Measurements from ENCODE around the gene LBX1. TPM values are rescaled to one million over a fixed set of nuclear protein-coding genes. Genes with fewer than 3 reads are reported as not detected.

LBX1 gene
- total RNA-seq, 2 donors from 2014 or later = not detected

DNA sequence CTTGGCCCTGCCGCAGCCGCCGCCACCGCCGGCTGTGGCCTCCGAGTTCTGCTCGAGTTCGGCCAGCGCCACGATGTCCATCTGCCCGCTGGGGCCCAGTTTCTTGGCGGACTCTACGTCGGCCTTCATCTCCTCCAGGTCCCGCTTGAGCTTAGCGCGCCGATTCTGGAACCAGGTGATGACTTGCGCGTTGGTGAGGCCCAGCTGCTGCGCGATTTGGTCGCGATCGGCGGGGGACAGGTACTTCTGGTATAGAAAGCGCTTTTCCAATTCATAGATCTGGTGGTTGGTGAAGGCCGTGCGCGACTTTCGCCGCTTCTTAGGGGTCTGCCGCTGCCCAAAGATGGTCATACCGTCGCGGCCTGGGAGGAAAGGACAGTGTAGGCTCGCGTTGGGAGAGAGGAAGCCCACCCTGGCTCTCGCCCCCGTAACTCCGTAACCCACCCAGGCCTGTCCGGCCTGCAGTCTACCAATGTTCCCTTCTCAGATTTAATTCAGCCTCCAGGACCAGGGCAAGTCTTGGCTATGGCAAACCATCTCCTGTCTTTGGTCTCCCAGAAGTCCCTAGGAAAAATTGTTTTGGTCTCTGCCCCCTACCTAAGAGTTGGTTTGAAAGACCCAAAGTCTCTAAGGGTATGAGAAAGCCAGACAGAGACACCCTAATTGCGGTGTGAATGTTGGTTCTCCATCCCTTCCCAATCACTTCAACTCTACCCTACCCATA is 1.7 kb downstream of the LBX1 start:
- ATAC-seq (replicated peaks in 1 of 2) (no peak), DNase-seq (no peak)
- Mint-ChIP-seq H3K4me1 (ENCODE audit: low read depth) (peaks cover 31% of the 10 kb centered on the region), H3K9me3 (no peaks in the 10 kb centered on the region), H3K27ac (no peak overlapping the region), H3K4me3 (peak overlapping the region; percentile 71 to 75), H3K36me3 (ENCODE audit: insufficient read depth in 2 of 2) (peaks cover 0 to 2% of the 10 kb centered on the region in 2 donors), H3K27me3 (ENCODE audit: low read depth) (peaks cover 80% of the 10 kb centered on the region)

DNA sequence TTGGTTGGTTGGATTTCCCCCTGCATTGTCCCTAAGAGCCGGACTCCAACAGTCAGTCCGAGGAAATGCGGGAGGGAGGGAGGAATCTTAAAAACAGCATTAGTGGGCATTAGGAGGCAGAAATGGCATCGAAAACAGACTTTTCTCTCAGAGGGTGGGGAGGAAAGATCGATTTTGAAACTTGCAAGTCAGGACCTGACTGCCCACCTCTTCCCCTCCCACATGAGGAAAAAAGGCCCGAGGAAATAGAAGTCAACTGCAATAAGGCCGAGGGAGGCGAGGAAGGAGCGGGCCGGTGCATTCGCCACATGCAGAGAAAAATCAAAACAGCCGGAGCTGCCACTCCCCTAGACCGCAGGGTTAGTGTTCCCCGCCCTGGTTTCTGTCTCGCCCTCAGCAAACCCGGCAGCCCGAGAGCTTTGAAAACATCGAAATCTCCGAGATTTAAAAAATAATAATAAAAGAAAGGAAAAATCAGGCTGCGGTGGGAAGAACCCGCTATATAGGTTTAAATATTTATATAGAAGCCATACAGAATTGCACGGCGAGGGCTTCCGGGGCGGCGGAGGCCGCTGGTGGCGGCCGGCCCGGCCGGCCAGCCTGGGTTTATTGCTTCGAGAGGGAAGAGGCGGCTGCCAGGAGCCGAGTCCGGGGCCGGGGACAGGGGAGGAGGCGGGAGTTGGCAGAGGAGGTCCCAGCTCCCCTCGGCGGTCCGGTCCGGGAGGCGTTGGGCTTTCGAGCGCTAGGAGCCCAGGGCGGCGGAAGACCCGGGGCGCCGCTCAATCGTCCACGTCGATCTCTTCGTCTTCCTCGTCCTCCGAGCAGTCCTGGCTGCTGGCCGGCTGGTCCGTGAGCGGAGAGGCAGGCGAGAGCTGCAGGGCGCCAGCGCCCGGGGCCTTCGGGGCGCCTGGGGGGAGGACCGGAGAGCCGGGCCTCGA is 2.5 kb downstream of the LBX1 start:
- H3K9me3 Mint-ChIP-seq = no peaks in the 10 kb centered on the region
- H3K4me1 Mint-ChIP-seq (ENCODE audit: low read depth) = peaks cover 31% of the 10 kb centered on the region
- peak overlapping the region; percentile 71 to 75 for H3K4me3 Mint-ChIP-seq
- H3K27me3 Mint-ChIP-seq (ENCODE audit: low read depth) = peaks cover 80% of the 10 kb centered on the region
- H3K36me3 Mint-ChIP-seq (ENCODE audit: insufficient read depth in 2 of 2) = peaks cover 0 to 2% of the 10 kb centered on the region in 2 donors
- no peak for DNase-seq
- no peak for ATAC-seq (replicated peaks in 1 of 2)
- H3K27ac Mint-ChIP-seq = peak overlapping the region; percentile 90

DNA sequence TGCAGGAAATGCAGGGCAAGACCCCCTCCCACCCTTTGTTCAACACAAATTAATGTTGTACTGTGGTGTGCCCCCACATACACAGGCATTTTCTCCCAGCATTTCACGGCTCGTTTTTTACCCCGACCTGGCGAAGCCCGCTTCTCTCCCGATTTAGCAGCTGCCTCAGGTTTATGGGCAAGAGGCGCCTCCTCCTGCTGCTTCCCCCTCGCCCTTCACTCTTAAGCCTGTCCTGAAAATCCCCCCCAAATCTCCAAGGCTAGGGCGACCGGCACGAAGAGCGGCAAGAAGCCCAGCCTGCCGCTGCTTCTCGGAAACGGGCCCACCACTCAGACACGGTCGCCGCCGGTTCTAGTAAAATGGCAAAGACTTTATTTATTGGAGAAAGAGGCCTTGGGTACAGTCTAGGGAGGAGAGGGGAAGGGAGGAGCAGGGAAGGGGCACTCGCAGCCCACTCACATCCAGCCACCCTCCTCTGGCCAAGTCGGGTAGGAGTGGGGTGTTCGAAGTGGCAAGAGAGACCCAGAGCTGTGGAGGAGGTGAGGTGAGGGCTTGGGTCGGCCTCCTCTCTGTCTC is 3.3 kb downstream of the LBX1 start:
- Mint-ChIP-seq H3K36me3 (ENCODE audit: insufficient read depth in 2 of 2) (peaks cover 0 to 2% of the 10 kb centered on the region in 2 donors), H3K4me1 (ENCODE audit: low read depth) (peaks cover 31% of the 10 kb centered on the region), H3K9me3 (no peaks in the 10 kb centered on the region), H3K4me3 (peak overlapping the region; percentile 71 to 75), H3K27ac (no peak overlapping the region), H3K27me3 (ENCODE audit: low read depth) (peaks cover 80% of the 10 kb centered on the region)
- DNase-seq (no peak), ATAC-seq (replicated peaks in 1 of 2) (no peak)

DNA sequence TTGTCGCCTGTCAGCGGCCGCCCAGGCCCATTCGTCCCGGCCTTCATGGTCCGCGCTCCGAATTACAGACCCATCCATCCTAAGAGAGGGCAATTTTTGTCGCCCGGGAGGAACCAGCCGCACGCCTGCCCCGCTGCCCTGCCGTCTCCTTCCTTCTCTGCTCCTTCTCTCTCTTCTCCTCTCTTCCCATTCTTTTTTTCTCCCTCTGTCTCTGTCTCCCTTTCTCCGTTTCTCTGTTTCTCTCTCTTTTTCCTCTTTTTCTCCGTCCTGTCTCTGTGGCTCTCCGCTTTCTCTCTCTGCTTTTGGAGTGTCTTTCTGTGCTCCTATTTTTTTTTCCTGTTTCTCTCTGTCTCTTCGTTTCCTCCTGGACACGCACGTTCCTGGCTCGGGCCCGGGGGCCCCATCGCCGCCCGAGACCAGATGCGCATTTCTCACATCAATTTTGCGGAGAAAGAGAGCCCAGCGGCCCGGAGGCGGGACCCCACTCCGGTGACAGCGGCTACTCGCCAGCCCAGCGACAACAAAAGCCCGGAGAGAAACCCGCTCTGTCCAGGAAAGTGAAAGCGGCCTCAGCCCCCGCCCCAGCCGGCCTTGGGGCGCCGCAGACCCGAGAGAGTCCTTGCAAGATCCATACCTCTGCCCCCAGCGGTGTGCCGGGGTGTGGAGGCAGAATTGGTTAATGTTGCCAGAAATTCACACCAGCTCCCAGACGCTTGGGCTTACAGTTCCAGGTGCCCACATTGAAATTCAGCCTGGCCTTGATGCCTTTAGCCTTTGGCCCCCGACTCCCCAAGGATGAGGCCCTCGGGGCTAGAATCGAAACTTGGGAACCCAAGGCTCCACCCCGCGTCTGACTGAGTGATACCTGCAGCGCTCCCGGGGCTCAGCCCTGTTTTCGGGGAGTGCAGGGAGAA is 4.1 kb downstream of the LBX1 start:
- Mint-ChIP-seq H3K4me3 (peak overlapping the region; percentile 39 to 62), H3K9me3 (no peaks in the 10 kb centered on the region), H3K36me3 (ENCODE audit: insufficient read depth in 2 of 2) (peaks cover 0 to 2% of the 10 kb centered on the region in 2 donors), H3K4me1 (ENCODE audit: low read depth) (peaks cover 31% of the 10 kb centered on the region), H3K27ac (peak overlapping the region; percentile 47), H3K27me3 (ENCODE audit: low read depth) (peaks cover 80% of the 10 kb centered on the region)
- DNase-seq (no peak), ATAC-seq (replicated peaks in 1 of 2) (no peak)

DNA sequence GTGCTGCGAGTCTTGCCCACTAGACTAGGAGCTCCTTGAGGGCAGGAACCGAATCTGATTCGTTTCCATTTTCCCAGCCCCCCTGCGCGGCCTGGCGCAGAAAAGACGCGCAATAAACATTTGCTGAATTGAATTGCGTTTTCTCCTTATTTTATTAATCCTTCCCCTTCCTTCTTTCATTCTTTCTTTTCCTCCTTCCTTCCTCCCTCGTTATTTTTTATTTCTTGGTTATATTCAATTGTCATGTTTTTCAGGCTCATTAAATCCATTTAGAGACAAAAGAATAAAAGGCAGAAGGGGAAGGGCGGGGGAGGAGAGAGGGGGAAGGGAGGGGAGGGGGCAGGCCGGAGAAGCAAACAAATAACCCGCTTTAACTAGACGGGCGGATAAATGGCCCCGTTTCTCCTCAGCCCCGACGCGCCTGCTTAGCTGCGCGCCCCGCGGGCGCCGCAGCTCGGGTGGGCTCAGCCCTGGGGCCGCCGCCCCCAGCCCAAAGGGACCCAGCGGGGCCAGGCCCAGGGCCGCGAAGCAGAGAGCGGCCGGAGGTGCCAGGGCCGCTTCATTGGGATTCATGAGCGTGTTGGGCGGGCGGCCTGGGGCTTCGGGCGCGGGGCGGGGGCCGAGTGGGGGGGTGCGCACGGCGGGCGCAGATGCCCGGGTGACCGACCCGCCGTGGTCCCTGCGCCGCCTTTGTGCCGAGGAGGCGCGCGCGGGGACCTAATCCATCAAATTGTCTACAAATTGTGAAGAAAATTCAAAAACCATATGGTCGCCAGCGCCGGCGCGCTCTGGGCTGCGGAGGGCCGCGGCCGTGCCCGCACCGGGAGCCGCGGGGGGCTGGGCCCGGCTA is 5.0 kb downstream of the LBX1 start:
- no peak for ATAC-seq (replicated peaks in 1 of 2)
- no peak for DNase-seq
- no peak overlapping the region for H3K27ac Mint-ChIP-seq
- H3K4me3 Mint-ChIP-seq = peak overlapping the region; percentile 35 to 40
- no peaks in the 10 kb centered on the region for H3K9me3 Mint-ChIP-seq
- peaks cover 85% of the 10 kb centered on the region for H3K27me3 Mint-ChIP-seq (ENCODE audit: low read depth)
- peaks cover 29% of the 10 kb centered on the region for H3K4me1 Mint-ChIP-seq (ENCODE audit: low read depth)
- H3K36me3 Mint-ChIP-seq (ENCODE audit: insufficient read depth in 2 of 2) = peaks cover 0 to 2% of the 10 kb centered on the region in 2 donors

DNA sequence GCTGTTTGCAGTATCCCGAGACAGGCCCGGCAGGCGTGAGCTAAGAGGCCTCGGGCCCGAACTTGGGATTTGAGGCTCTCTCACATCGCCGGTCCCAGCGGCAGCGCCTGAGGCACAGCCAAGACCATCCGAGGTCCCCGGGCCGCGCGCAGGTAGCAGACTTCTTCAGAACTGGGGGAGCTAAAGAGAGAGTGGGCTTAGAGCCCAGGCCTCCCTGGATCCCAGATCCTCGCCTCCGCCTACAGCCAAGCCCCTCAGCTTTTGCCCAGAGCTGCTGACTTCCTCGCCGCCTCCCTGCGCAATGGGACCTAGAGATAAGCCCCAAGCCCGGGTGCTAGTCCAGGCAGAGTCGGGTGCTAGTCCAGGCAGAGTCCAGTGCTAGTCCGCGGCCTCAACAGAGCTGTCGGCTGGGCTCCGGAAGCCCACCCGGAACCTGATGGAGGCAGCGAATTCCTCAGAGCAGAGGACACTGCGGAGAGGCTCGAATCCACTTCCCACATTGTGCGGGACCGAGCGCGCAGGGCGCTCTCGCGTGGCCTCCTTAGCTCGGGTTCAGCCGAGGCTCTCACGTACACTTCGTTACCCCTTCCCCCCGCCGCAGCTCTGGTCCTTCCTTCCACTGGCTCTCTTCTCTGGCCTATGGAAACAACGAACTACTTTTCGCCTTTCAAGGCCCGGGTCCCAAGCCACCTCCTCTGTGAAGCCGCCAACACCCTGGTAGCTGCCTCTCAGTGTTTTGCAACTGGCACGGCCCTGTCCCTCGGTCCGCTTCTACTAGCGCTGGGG is 5.8 kb downstream of the LBX1 start:
- peaks cover 90% of the 10 kb centered on the region for H3K27me3 Mint-ChIP-seq (ENCODE audit: low read depth)
- ATAC-seq (replicated peaks in 1 of 2) (no peak), DNase-seq (no peak)
- peaks cover 27% of the 10 kb centered on the region for H3K4me1 Mint-ChIP-seq (ENCODE audit: low read depth)
- H3K27ac Mint-ChIP-seq = no peak overlapping the region
- H3K4me3 Mint-ChIP-seq = peak overlapping the region; percentile 53 to 58
- H3K9me3 Mint-ChIP-seq = no peaks in the 10 kb centered on the region
- peaks cover 0 to 2% of the 10 kb centered on the region in 2 donors for H3K36me3 Mint-ChIP-seq (ENCODE audit: insufficient read depth in 2 of 2)

DNA sequence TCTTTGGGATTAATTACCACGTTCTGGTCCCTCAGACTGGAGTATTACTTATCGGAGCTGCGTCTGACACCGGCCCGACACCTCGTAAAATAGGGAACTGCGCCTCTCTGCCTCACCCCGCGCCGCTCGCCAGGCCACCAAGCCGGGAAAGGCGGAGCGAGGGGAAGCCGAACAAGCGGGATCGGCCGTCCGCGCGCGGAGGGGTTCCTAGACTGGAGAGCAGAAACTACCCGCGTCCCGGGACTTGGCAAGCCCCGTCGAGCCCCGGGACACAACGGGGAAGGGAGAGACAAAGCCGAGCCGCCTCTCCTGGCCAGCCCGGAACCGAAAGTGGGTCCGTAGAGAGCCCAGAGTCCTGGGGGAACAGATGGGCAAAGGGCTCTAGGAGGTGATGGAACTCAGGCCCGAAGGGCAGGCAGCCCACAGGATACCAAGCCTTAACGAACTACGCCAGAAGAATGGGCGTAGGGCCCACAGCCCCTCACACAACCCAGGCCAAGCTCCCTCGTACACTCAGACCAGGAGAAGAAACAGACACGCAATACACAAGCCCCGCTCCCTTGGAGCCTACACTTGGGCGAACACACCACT is 6.5 kb downstream of the LBX1 start:
- peaks cover 0 to 2% of the 10 kb centered on the region in 2 donors for H3K36me3 Mint-ChIP-seq (ENCODE audit: insufficient read depth in 2 of 2)
- ATAC-seq (replicated peaks in 1 of 2) = peak; percentile 27 to 40

DNA sequence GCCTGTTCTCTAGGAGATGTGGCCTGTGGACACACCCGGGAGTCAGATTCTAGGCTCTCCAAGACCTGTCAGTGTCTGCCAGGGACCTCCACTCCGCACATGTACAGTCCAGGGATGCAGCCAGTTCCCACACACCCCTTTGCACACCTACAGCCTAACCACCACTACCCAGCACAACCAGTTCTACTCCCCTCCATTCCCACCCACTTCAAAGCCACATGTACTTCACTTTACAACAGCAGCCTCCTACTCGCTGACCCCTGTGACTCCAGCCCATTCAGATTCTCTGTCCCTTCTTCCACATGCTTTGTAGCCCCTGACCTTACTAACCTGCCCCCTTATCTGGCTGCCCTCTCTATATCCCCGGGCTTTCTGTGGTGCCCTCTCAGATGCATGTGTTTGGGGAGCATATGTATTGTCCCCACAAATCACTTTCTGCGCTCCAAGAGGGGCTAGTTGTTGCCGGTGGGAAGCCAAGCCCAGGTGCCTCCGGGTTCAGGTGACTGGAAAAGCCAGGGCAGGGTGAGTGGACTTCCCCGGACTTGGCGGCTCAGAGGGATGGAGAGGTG is 7.2 kb downstream of the LBX1 start:
- Mint-ChIP-seq H3K27me3 (ENCODE audit: low read depth) (peaks cover 90% of the 10 kb centered on the region), H3K36me3 (ENCODE audit: insufficient read depth in 2 of 2) (peaks cover 0 to 2% of the 10 kb centered on the region in 2 donors), H3K4me1 (ENCODE audit: low read depth) (peaks cover 24% of the 10 kb centered on the region), H3K9me3 (no peaks in the 10 kb centered on the region), H3K4me3 (peak overlapping the region; percentile 13 to 48), H3K27ac (no peak overlapping the region)
- no peak for DNase-seq
- peak in 1 of 2 donors; percentile 8 for ATAC-seq (replicated peaks in 1 of 2)

More for the DNA sequence above, 6.5 kb downstream of the LBX1 start:
- no peak overlapping the region for H3K27ac Mint-ChIP-seq
- no peaks in the 10 kb centered on the region for H3K9me3 Mint-ChIP-seq
- H3K4me1 Mint-ChIP-seq (ENCODE audit: low read depth) = peaks cover 27% of the 10 kb centered on the region
- H3K27me3 Mint-ChIP-seq (ENCODE audit: low read depth) = peaks cover 86% of the 10 kb centered on the region
- no peak for DNase-seq
- peak overlapping the region; percentile 53 to 58 for H3K4me3 Mint-ChIP-seq

DNA sequence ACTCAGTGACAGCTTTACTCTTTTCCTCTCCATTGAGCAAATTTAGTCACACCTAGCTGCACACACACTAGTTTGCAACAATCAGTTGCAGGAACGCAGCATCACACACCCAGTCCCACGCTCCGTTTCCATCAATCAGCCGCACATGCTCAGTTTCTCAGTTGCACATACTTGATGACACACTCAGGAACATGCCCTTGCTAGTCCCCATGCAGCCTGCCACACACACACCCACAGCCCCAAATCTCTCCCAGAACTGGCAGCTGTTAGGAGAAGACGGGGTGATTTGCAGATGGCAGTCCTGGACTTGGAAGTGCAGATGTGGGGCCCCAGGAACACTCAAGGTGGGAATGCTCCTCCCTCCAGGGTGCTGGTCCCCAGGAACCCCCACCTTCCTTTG is 7.7 kb downstream of the LBX1 start:
- Mint-ChIP-seq H3K27ac (no peak overlapping the region), H3K36me3 (ENCODE audit: insufficient read depth in 2 of 2) (peaks cover 0 to 2% of the 10 kb centered on the region in 2 donors)
- ATAC-seq (replicated peaks in 1 of 2) = peak; percentile 55 to 59

DNA sequence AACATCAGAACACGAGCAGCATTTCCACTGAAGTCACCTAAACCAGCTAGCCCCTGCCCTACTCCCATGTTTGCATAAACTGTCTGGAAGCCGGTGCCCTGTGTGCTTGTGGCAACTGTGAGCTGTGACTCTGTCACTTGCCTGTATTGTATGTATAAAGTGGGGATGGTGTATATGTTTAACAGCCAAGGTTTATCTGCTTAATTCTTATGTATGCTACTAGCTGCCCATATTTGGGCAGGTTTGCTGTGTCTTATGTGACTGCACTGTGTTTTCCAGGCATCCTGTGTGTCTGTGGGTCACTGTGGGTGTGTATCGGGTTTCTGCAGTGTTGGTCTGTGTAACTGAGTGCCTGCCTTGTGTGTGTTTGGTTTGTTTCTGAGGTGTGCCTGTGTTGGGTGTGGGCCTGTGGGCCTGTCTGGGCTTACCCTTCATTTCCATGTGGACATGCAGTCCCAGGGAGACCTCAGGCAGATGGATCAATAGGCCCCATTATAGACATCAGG is 9.3 kb downstream of the LBX1 start:
- H3K4me3 Mint-ChIP-seq = no peak overlapping the region
- peaks cover 29% of the 10 kb centered on the region for H3K4me1 Mint-ChIP-seq (ENCODE audit: low read depth)
- DNase-seq (no peak), ATAC-seq (replicated peaks in 1 of 2) (no peak)
- H3K36me3 Mint-ChIP-seq (ENCODE audit: insufficient read depth in 2 of 2) = peaks cover 0 to under 1% of the 10 kb centered on the region in 2 donors
- peaks cover 87% of the 10 kb centered on the region for H3K27me3 Mint-ChIP-seq (ENCODE audit: low read depth)
- H3K27ac Mint-ChIP-seq = no peak overlapping the region
- H3K9me3 Mint-ChIP-seq = no peaks in the 10 kb centered on the region

More for the DNA sequence above, 7.7 kb downstream of the LBX1 start:
- Mint-ChIP-seq H3K4me3 (peak overlapping the region in 1 of 2 donors; percentile 7), H3K4me1 (ENCODE audit: low read depth) (peaks cover 27% of the 10 kb centered on the region), H3K9me3 (no peaks in the 10 kb centered on the region), H3K27me3 (ENCODE audit: low read depth) (peaks cover 90% of the 10 kb centered on the region)
- no peak for DNase-seq

Data from activated T-cell treated with anti-CD3 and anti-CD28 coated beads, Interleukin-2, amount 50 U/mL, for 72 hours (primary cell).